ENCODE measurements around the gene LRRC8B.

DNA sequence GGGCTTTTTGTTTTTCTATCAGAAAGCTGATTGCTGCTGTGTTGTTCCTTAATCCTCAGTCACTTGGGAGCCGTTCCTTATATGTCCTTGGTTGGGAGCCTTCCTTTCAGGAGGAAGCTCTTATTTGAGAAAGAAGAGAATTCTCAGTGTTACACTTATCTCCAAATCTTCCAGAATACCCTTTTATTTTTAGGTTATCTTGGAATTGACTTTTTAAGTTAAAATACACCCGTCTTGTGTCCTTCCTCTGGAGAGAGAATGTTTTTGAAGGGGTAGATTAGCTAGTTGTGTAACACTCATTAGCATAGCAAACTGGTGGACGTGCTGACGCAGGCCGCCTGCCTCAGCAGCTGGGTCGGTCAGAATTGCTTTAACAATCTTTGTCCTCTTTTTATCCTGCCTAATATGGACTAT, 42.1 kb downstream of the LRRC8B start:
- TF ChIP-seq CTCF (conservative IDR thresholded peaks at IDR 0.05) (no peak), EZH2 (IDR thresholded peaks at IDR 0.05; ENCODE audit: low read depth) (no peak)
